Bronchial epithelial cell (primary cell): ENCODE results near the gene PRPF18. TPM values are rescaled to one million over a fixed set of nuclear protein-coding genes. Genes with fewer than 3 reads are reported as not detected.

ENCODE experiments used
- DNase-seq: peaks from one replicate; pipeline ENCODE4 v3.0.0-alpha.2; 2010; ENCODE audit warnings: low read depth
- FAIRE-seq: peaks from 2 replicates; lab custom pipeline; 2011; peaks lifted over from hg19 to GRCh38; lab: Jason Lieb, UNC
- H3K27me3 ChIP-seq: 2 replicates; pipeline ENCODE4 v1.5.1; 2011; ENCODE audit warnings: low read length; ENCODE audit not compliant: control insufficient read depth, insufficient read depth
- H3K36me3 ChIP-seq: 2 replicates; pipeline ENCODE4 v1.5.1; 2011; ENCODE audit warnings: low read length; ENCODE audit not compliant: control insufficient read depth, insufficient read depth
- H3K4me3 ChIP-seq: 2 replicates; pipeline ENCODE4 v1.5.1; 2011; ENCODE audit warnings: mild to moderate bottlenecking, low read depth, low read length, control low read depth
- CTCF ChIP-seq: IDR thresholded peaks from 2 replicates; pipeline ENCODE4 v1.5.1; 2011; ENCODE audit warnings: mild to moderate bottlenecking, moderate library complexity, low read length, control low read depth, inconsistent platforms; ENCODE audit not compliant: insufficient read depth, severe bottlenecking
- total RNA-seq: library from RNA; depleted of rRNA; stranded (reverse); fragments of >200 nt; gene quantifications from 2 replicates; pipeline ENCODE4 v1.2.1, GENCODE V29; 2014

Gene PRPF18
- total RNA-seq, 1 donor from 2014 or later, result 52.4 TPM

- no peaks in the 10 kb centered on the region for H3K27me3 ChIP-seq
- no peak for TF ChIP-seq CTCF
- FAIRE-seq (no peak), DNase-seq (no peak)
- H3K4me3 ChIP-seq, result no peak overlapping the region
- H3K36me3 ChIP-seq, result peaks cover 4% of the 10 kb centered on the region
Measured at GRCh38 chr10:13672548-13672947, 85.8 kb downstream of the PRPF18 start.

- Histone ChIP-seq H3K27me3 (no peaks in the 10 kb centered on the region), H3K4me3 (no peak overlapping the region), H3K36me3 (peaks cover 4% of the 10 kb centered on the region)
- DNase-seq (no peak), FAIRE-seq (no peak)
- no peak for TF ChIP-seq CTCF
Measured at GRCh38 chr10:13673156-13673555, 86.4 kb downstream of the PRPF18 start.

GRCh38 chr10:13674645-13675588 is 88.2 kb downstream of the PRPF18 start:
- no peak for TF ChIP-seq CTCF
- Histone ChIP-seq H3K36me3 (peaks cover 2% of the 10 kb centered on the region), H3K27me3 (no peaks in the 10 kb centered on the region), H3K4me3 (no peak overlapping the region)
- FAIRE-seq, result no peak
- DNase-seq, result no peak

- TF ChIP-seq CTCF, result no peak
- DNase-seq (no peak), FAIRE-seq (no peak)
- no peak overlapping the region for H3K4me3 ChIP-seq
- peaks cover 2% of the 10 kb centered on the region for H3K36me3 ChIP-seq
- H3K27me3 ChIP-seq, result no peaks in the 10 kb centered on the region
Measured at GRCh38 chr10:13678101-13678843, 91.5 kb downstream of the PRPF18 start.

Other genes starting within 250 kb of the PRPF18 start
- gene SEPHS1, start 238.7 kb upstream of the PRPF18 start, total RNA-seq, result 18.7 and 22.9 TPM in 2 replicates
- gene BEND7, start 58.0 kb upstream of the PRPF18 start, total RNA-seq, result 1.3 and 4.2 TPM in 2 replicates